ENCODE measurements around the gene RAD51B.
"Not testable (repeated sequence)": the region's sequence is repeated elsewhere in the genome, so short reads cannot be mapped to it uniquely, and the experiment has no call there.

RAD51B gene

GRCh38 chr14:68285421-68286179 is 466.0 kb downstream of the RAD51B start:
- DNase-seq, result peak; percentile 57

GRCh38 chr14:68286667-68287066 is 467.1 kb downstream of the RAD51B start:
- DNase-seq, result no peak

- DNase-seq, result not testable (repeated sequence)
These were observed 469.9 kb downstream of the RAD51B start for GRCh38 chr14:68289452-68289851.

GRCh38 chr14:68291820-68292219 is 472.2 kb downstream of the RAD51B start:
- no peak for DNase-seq

- no peak for DNase-seq
These were observed 473.0 kb downstream of the RAD51B start for GRCh38 chr14:68292441-68293215.

GRCh38 chr14:68293404-68293803 is 473.8 kb downstream of the RAD51B start:
- peak; percentile 31 for DNase-seq

GRCh38 chr14:68295316-68295816 is 475.8 kb downstream of the RAD51B start:
- no peak for DNase-seq

- DNase-seq, result no peak
These were observed 477.5 kb downstream of the RAD51B start for GRCh38 chr14:68297039-68297438.

- DNase-seq, result no peak
These were observed 478.4 kb downstream of the RAD51B start for GRCh38 chr14:68297876-68298468.

- DNase-seq, result no peak
These were observed 481.0 kb downstream of the RAD51B start for GRCh38 chr14:68300608-68301007.

- DNase-seq, result no peak
These were observed 481.6 kb downstream of the RAD51B start for GRCh38 chr14:68301219-68301618.

- DNase-seq, result not testable (repeated sequence)
These were observed 483.4 kb downstream of the RAD51B start for GRCh38 chr14:68302938-68303337.

GRCh38 chr14:68305738-68306137 is 486.2 kb downstream of the RAD51B start:
- DNase-seq, result no peak

GRCh38 chr14:68306265-68306933 is 486.8 kb downstream of the RAD51B start:
- DNase-seq, result no peak

GRCh38 chr14:68306934-68307789 is 487.6 kb downstream of the RAD51B start:
- no peak for DNase-seq

- DNase-seq, result no peak
These were observed 488.2 kb downstream of the RAD51B start for GRCh38 chr14:68307790-68308168.

GRCh38 chr14:68308726-68309520 is 489.3 kb downstream of the RAD51B start:
- DNase-seq, result no peak

GRCh38 chr14:68309616-68310015 is 490.0 kb downstream of the RAD51B start:
- DNase-seq, result no peak

- no peak for DNase-seq
These were observed 492.7 kb downstream of the RAD51B start for GRCh38 chr14:68312300-68312699.

- no peak for DNase-seq
These were observed 493.5 kb downstream of the RAD51B start for GRCh38 chr14:68312884-68313610.

GRCh38 chr14:68314642-68315041 is 495.1 kb downstream of the RAD51B start:
- no peak for DNase-seq
